ENCODE measurements around the gene FOXP2.

The FOXP2 gene

DNA sequence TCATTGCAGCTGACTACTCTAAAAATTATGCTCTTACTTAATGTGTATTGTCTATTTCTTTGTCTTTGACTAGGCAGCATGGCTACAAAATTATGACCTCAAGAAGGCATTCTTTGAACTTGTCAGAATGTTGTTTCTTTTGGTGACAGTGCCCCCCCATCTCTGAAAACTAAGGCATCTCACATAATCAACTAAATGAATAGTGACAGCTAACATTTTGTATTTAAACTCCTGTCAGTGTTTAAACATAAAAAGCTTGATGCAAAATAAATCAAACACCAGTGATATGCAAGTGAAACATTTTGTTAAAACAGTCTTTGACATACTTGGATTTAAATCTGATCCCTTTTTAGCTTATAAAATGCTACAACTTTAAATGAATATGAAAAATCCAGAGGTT, 233.5 kb downstream of the FOXP2 start:
- no peak for DNase-seq (ENCODE audit: low spot score)

DNA sequence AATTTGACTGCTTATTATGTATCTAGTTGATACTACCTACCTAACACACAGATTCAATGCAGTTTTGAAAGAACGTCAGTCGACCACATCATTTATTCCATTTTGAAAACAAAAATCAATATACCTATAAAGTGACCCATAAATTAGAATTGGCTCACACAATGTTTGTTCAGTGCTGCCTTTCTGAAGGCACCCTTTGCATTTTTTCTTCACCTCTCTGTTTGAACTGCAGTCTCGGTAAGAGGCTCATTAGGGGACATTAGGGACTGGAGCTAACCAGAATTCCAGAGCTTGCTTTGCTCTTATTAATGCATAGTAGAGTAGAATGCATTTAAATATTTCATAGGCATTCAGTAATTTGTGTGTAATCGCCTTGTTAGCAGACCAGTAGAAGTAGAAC, 234.1 kb downstream of the FOXP2 start:
- TF ChIP-seq, protein P1, sequence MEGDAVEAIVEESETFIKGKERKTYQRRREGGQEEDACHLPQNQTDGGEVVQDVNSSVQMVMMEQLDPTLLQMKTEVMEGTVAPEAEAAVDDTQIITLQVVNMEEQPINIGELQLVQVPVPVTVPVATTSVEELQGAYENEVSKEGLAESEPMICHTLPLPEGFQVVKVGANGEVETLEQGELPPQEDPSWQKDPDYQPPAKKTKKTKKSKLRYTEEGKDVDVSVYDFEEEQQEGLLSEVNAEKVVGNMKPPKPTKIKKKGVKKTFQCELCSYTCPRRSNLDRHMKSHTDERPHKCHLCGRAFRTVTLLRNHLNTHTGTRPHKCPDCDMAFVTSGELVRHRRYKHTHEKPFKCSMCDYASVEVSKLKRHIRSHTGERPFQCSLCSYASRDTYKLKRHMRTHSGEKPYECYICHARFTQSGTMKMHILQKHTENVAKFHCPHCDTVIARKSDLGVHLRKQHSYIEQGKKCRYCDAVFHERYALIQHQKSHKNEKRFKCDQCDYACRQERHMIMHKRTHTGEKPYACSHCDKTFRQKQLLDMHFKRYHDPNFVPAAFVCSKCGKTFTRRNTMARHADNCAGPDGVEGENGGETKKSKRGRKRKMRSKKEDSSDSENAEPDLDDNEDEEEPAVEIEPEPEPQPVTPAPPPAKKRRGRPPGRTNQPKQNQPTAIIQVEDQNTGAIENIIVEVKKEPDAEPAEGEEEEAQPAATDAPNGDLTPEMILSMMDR (IDR thresholded peaks at IDR 0.05; ENCODE audit: extremely low read depth, missing control alignments), result no peak
- DNase-seq (ENCODE audit: low spot score), result no peak

More for the DNA sequence above, 233.5 kb downstream of the FOXP2 start:
- TF ChIP-seq, protein P1 (IDR thresholded peaks at IDR 0.05; ENCODE audit: extremely low read depth, missing control alignments), result no peak

DNA sequence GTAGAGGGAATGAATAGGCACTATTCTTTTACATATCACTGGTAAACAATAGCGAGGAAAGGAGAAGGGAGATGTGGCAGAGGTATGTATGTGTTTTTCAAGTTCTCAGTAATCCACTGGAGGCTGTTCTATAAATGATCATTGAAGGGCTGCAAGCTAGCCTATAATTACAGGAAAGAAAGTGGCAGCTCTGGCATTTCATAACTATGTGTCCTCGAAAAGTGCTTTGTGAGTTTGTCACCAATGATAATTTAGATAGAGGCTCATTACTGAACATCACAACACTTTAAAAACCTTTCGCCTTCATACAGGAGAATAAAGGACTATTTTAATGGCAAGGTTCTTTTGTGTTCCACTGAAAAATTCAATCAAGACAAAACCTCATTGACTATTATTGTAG, 235.1 kb downstream of the FOXP2 start:
- no peak for DNase-seq (ENCODE audit: low spot score)
- TF ChIP-seq, protein P1 (IDR thresholded peaks at IDR 0.05; ENCODE audit: extremely low read depth, missing control alignments), result no peak

DNA sequence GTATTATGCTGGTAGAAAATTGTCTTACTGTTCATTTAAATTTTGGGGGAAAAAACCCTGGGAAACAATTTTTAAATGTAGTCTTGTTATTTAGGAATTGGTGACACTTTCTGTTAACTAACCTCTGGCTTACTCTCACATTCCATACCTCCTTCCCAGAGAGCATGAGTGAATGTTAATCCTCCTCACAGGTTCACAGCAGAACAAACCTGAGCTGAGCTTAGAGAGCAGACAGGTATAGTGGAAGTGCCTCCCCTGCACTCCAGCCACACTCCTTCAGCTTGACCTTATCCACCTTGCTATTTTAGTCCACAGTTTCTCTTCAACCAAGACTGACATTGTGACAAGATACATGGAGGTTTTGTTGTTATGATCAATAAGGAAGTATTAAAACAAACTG, 235.9 kb downstream of the FOXP2 start:
- DNase-seq (ENCODE audit: low spot score), result no peak
- TF ChIP-seq, protein P1 (IDR thresholded peaks at IDR 0.05; ENCODE audit: extremely low read depth, missing control alignments), result no peak

DNA sequence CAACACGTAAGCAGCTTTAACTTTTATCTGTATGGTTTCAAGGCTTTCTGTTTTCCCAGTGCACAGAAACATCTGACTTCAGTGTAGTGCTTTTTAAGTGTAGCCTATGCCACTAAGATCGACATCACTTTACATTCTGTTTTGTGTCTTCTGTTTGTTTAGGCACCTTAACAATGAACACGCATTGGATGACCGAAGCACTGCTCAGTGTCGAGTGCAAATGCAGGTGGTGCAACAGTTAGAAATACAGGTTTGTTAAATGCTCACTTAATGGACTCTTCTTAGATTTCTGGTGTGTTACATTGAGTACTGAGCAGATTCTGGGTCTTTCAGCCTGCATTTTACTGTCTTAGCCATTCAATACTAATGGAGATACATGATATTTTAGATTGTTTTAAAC, 237.4 kb downstream of the FOXP2 start:
- TF ChIP-seq, protein P1 (IDR thresholded peaks at IDR 0.05; ENCODE audit: extremely low read depth, missing control alignments), result no peak
- DNase-seq (ENCODE audit: low spot score), result no peak

DNA sequence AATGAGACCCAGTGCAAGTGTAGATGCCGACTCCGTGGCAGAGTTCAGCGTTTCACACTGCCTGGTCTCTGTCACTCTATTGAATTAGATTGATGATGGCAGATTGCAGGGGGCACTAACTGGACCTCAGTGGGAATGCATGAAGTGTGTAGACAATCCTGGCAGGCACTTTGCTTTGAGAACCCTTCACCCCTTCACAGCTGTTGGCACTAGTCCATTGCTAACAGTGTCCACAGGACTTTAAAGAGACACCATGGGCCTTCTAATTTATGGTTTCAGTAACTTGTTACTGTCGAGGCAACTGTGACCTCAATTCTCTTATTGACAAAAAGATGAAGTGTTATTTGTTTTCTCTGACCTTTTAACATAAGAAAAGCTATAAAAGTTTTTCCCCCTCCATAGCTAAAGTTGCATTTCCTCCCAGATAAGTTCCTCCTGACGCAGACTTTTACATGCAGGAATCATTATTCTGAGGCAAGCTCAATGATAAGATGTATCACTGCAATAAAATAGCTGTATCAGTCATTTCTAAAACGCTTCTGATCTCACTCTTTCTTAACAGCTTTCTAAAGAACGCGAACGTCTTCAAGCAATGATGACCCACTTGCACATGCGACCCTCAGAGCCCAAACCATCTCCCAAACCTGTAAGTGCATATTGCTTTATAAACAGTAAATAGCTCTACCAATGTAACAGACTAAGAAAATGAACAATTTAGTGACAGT, 238.9 kb downstream of the FOXP2 start:
- TF ChIP-seq, protein P1 (IDR thresholded peaks at IDR 0.05; ENCODE audit: extremely low read depth, missing control alignments), result no peak
- no peak for DNase-seq (ENCODE audit: low spot score)

DNA sequence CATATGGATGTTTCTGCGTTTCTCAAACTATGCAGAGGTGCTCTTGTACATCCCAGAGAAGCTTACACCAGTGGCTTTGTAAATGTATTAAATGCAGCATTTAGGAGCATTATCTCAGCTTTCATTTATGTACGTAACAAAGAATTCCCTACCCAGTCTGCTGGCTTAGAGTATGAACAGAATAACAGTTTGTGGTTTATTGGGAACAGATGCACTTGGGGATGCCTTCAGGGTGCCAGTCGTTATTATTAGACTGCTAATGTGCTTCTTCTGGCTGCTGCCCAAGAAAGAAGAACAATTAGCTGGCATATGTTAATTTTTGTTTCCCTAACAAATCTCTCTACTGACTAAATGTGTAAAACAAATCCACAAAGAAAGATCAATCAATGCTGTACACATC, 241.9 kb downstream of the FOXP2 start:
- TF ChIP-seq, protein P1 (IDR thresholded peaks at IDR 0.05; ENCODE audit: extremely low read depth, missing control alignments), result no peak
- no peak for DNase-seq (ENCODE audit: low spot score)
